Measurements from ENCODE around the gene GPX2. TPM values are rescaled to one million over a fixed set of nuclear protein-coding genes. Genes with fewer than 3 reads are reported as not detected.

GPX2 gene
- total and polyA plus RNA-seq, 4 donors, result 6.9 to 1,067 (median 325) TPM

GRCh38 chr14:64983439-64984310, 41.1 kb upstream of the GPX2 start:
- Histone ChIP-seq H3K36me3 (ENCODE audit: control insufficient read depth in 4 of 4, insufficient read depth in 3 of 4, low read depth in 1 of 4, low read length in 3 of 4) (no peaks in the 10 kb centered on the region), H3K9ac (ENCODE audit: low read depth in 1 of 2, low read length in 2 of 2) (no peak overlapping the region), H3K4me1 (ENCODE audit: control insufficient read depth in 4 of 4, insufficient read depth in 4 of 4, low read length in 3 of 4) (peaks cover 0 to 25% (median 17%) of the 10 kb centered on the region in 4 donors), H3K4me3 (ENCODE audit: low read depth in 1 of 3, low read length in 3 of 3) (peak overlapping the region in 2 of 3 donors; percentile 34 to 58), H3K9me3 (ENCODE audit: control insufficient read depth in 4 of 4, low read length in 3 of 4) (no peaks in the 10 kb centered on the region), H3K27me3 (ENCODE audit: control insufficient read depth in 4 of 4, insufficient read depth in 4 of 4, low read length in 3 of 4) (no peaks in the 10 kb centered on the region), H3K27ac (ENCODE audit: low read depth in 1 of 2, low read length in 2 of 2) (no peak overlapping the region)
- WGBS, result 10% methylated on average over 15 of the region's 15 CpGs
- no peak for DNase-seq (ENCODE audit: low spot score)
- TF ChIP-seq RAD21 (IDR thresholded peaks at IDR 0.05) (peak; percentile 92 to 96), RXRA (IDR thresholded peaks at IDR 0.05) (peak in 1 of 2 donors; percentile 8), GABPA (IDR thresholded peaks at IDR 0.05 in 1 of 2, conservative IDR thresholded peaks at IDR 0.05 in 1 of 2) (no peak), HNF4A (conservative IDR thresholded peaks at IDR 0.05) (peak in 1 of 2 donors; percentile 17), JUND (IDR thresholded peaks at IDR 0.05) (no peak), YY1 (IDR thresholded peaks at IDR 0.05) (no peak), REST (IDR thresholded peaks at IDR 0.05) (no peak), EGR1 (IDR thresholded peaks at IDR 0.05; ENCODE audit: low read depth in 2 of 2) (no peak), NR2F2 (IDR thresholded peaks at IDR 0.05) (no peak)
- TF ChIP-seq, protein P1, sequence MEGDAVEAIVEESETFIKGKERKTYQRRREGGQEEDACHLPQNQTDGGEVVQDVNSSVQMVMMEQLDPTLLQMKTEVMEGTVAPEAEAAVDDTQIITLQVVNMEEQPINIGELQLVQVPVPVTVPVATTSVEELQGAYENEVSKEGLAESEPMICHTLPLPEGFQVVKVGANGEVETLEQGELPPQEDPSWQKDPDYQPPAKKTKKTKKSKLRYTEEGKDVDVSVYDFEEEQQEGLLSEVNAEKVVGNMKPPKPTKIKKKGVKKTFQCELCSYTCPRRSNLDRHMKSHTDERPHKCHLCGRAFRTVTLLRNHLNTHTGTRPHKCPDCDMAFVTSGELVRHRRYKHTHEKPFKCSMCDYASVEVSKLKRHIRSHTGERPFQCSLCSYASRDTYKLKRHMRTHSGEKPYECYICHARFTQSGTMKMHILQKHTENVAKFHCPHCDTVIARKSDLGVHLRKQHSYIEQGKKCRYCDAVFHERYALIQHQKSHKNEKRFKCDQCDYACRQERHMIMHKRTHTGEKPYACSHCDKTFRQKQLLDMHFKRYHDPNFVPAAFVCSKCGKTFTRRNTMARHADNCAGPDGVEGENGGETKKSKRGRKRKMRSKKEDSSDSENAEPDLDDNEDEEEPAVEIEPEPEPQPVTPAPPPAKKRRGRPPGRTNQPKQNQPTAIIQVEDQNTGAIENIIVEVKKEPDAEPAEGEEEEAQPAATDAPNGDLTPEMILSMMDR (IDR thresholded peaks at IDR 0.05; ENCODE audit: low read depth, low read length, missing input control), result peak; percentile 64

- TF ChIP-seq RXRA (IDR thresholded peaks at IDR 0.05) (no peak), HNF4A (conservative IDR thresholded peaks at IDR 0.05) (no peak)
- TF ChIP-seq, protein P2, sequence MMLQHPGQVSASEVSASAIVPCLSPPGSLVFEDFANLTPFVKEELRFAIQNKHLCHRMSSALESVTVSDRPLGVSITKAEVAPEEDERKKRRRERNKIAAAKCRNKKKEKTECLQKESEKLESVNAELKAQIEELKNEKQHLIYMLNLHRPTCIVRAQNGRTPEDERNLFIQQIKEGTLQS (IDR thresholded peaks at IDR 0.05), result no peak
- DNase-seq (ENCODE audit: low spot score), result no peak
- Histone ChIP-seq H3K27me3 (ENCODE audit: control insufficient read depth in 4 of 4, insufficient read depth in 4 of 4, low read length in 3 of 4) (no peaks in the 10 kb centered on the region), H3K9me3 (ENCODE audit: control insufficient read depth in 4 of 4, low read length in 3 of 4) (no peaks in the 10 kb centered on the region), H3K9ac (ENCODE audit: low read depth in 1 of 2, low read length in 2 of 2) (no peak overlapping the region), H3K27ac (ENCODE audit: low read depth in 1 of 2, low read length in 2 of 2) (no peak overlapping the region), H3K4me1 (ENCODE audit: control insufficient read depth in 4 of 4, insufficient read depth in 4 of 4, low read length in 3 of 4) (peaks cover 0 to 8% (median 4%) of the 10 kb centered on the region in 4 donors), H3K4me3 (ENCODE audit: low read depth in 1 of 3, low read length in 3 of 3) (no peak overlapping the region), H3K36me3 (ENCODE audit: control insufficient read depth in 4 of 4, insufficient read depth in 3 of 4, low read depth in 1 of 4, low read length in 3 of 4) (no peaks in the 10 kb centered on the region)
- WGBS, result 75% methylated on average over 5 of the region's 5 CpGs
Observed at GRCh38 chr14:64979336-64980074, 37.0 kb upstream of the GPX2 start.
